HepG2 (cell line): ENCODE results near the gene SPATA12. TPM values are rescaled to one million over a fixed set of nuclear protein-coding genes. Genes with fewer than 3 reads are reported as not detected.

Experiments
- ATAC-seq: fragments of 200-7000 bp; cut with Tn5 transposase; 3 replicates; pipeline ENCODE4 v1.9.1; 2020; ENCODE audit warnings: mild to moderate bottlenecking, moderate library complexity
- BruUV-seq: library from RNA; stranded (reverse); fragments of 400-500 nt; replicated peaks from 2 replicates; lab custom pipeline; 2021; lab: Mats Ljungman, UMichigan
- CTCF ChIA-PET: fragments of 300-600 bp; formaldehyde crosslinking; extraction: SDS; loops from one replicate; lab custom pipeline; 2021; ENCODE audit warnings: low total read pairs, inconsistent platforms, low intra/inter-chr PET ratio; lab: Yijun Ruan, JAX
- POLR2A ChIA-PET: fragments of 350-600 bp; sonication (Branson Sonifier 250); formaldehyde crosslinking; loops from one replicate; lab custom pipeline; 2020; ENCODE audit warnings: antibody characterized with exemption, inconsistent platforms; lab: Yijun Ruan, JAX
- DNase-seq: peaks from one replicate; pipeline ENCODE4 v3.0.0-alpha.2; 2015; ENCODE audit warnings: low spot score
- FAIRE-seq: peaks from 3 replicates; lab custom pipeline; 2011; peaks lifted over from hg19 to GRCh38; lab: Jason Lieb, UNC
- H2AFZ ChIP-seq: one replicate; pipeline ENCODE4 v1.6.1; 2011; ENCODE audit warnings: low read length, inconsistent platforms
- H3K27ac ChIP-seq: fragments of 300-600 bp; 3 replicates; pipeline ENCODE4 v1.8.0; 2011; ENCODE audit warnings: mixed run types, mild to moderate bottlenecking, mixed read lengths, low read length, inconsistent platforms; ENCODE audit not compliant: insufficient read depth; ENCODE audit errors: extremely low read length
- H3K27me3 ChIP-seq, 2 experiments: fragments of 200-600 bp in 1 of 2; 2 replicates in 1 of 2; 3 replicates in 1 of 2; pipeline versions ENCODE4 v1.6.0 to v1.8.0; 2011; ENCODE audit warnings: low read length in 2 of 2, mild to moderate bottlenecking in 2 of 2, moderate library complexity in 2 of 2, inconsistent platforms in 1 of 2; ENCODE audit not compliant: insufficient read depth in 2 of 2, control insufficient read depth in 1 of 2
- H3K36me3 ChIP-seq, 2 experiments: fragments of 200-600 bp in 1 of 2; replicated peaks in 1 of 2; 2 replicates in 1 of 2; 3 replicates in 1 of 2; pipeline versions ENCODE4 v1.5.1 to v1.8.0; 2011; ENCODE audit warnings: low read length in 2 of 2, inconsistent platforms in 1 of 2; ENCODE audit not compliant: insufficient read depth in 2 of 2, control insufficient read depth in 1 of 2
- H3K4me1 ChIP-seq: 2 replicates; pipeline ENCODE4 v1.5.1; 2012; ENCODE audit warnings: low read length, inconsistent platforms; ENCODE audit not compliant: insufficient read depth
- H3K4me2 ChIP-seq: 2 replicates; pipeline ENCODE4 v1.6.0; 2011; ENCODE audit warnings: low read depth, low read length, inconsistent platforms
- H3K4me3 ChIP-seq, 3 experiments: fragments of 200-600 bp in 1 of 3; sonication (generic), shearing (Covaris generic) in 1 of 3; replicated peaks in 1 of 3; 2 replicates each; pipeline ENCODE4 v1.5.1; 2011 to 2016; ENCODE audit warnings: low read length in 3 of 3, inconsistent platforms in 2 of 3, low read depth in 2 of 3, mild to moderate bottlenecking in 2 of 3, control low read depth in 1 of 3, mixed read lengths in 1 of 3; ENCODE audit not compliant: insufficient read depth in 1 of 3
- H3K79me2 ChIP-seq: one replicate; pipeline ENCODE4 v1.6.1; 2011; ENCODE audit warnings: low read length, inconsistent platforms; ENCODE audit not compliant: insufficient read depth
- H3K9ac ChIP-seq: 2 replicates; pipeline ENCODE4 v1.6.0; 2011; ENCODE audit warnings: mild to moderate bottlenecking, low read depth, low read length, inconsistent platforms; ENCODE audit not compliant: insufficient read depth
- H3K9me3 ChIP-seq: 2 replicates; pipeline ENCODE4 v1.5.1; 2012; ENCODE audit warnings: mild to moderate bottlenecking, low read length
- H4K20me1 ChIP-seq: 2 replicates; pipeline ENCODE4 v1.6.0; 2011; ENCODE audit warnings: inconsistent platforms, mild to moderate bottlenecking, low read length, moderate library complexity; ENCODE audit not compliant: insufficient read depth
- ARNT ChIP-seq: fragments of 450-650 bp; IDR thresholded peaks from 2 replicates; pipeline ENCODE4 v1.6.1; 2017
- ATF6 ChIP-seq: sonication (generic); formaldehyde crosslinking; conservative IDR thresholded peaks from 2 replicates; pipeline ENCODE4 v1.4.0; 2020; ENCODE audit warnings: missing genetic modification reagents
- BORCS8-MEF2B ChIP-seq: sonication (generic); formaldehyde crosslinking; IDR thresholded peaks from 2 replicates; pipeline ENCODE4 v1.8.0; 2022; ENCODE audit warnings: mild to moderate bottlenecking, missing genetic modification reagents
- EED ChIP-seq: sonication (generic); formaldehyde crosslinking; IDR thresholded peaks from 2 replicates; pipeline ENCODE4 v1.5.0; 2020; ENCODE audit warnings: mild to moderate bottlenecking, missing genetic modification reagents
- FOXC1 ChIP-seq: sonication (generic); formaldehyde crosslinking; IDR thresholded peaks from 2 replicates; pipeline ENCODE4 v1.8.0; 2022; ENCODE audit warnings: mild to moderate bottlenecking, missing genetic modification reagents, borderline replicate concordance
- FOXO1 ChIP-seq: sonication (generic); formaldehyde crosslinking; IDR thresholded peaks from 2 replicates; pipeline ENCODE4 v1.4.0; 2020; ENCODE audit warnings: missing genetic modification reagents
- NCOA5 ChIP-seq: sonication (generic); formaldehyde crosslinking; IDR thresholded peaks from 2 replicates; pipeline ENCODE4 v1.4.0; 2020; ENCODE audit warnings: missing genetic modification reagents
- ONECUT2 ChIP-seq: sonication (generic); formaldehyde crosslinking; IDR thresholded peaks from 2 replicates; pipeline ENCODE4 v1.4.0; 2020; ENCODE audit warnings: missing genetic modification reagents
- ZNF432 ChIP-seq: sonication (generic); formaldehyde crosslinking; IDR thresholded peaks from 2 replicates; pipeline ENCODE4 v1.5.0; 2020; ENCODE audit warnings: missing genetic modification reagents, mild to moderate bottlenecking, borderline replicate concordance
- ZNF879 ChIP-seq: sonication (generic); formaldehyde crosslinking; IDR thresholded peaks from 2 replicates; pipeline ENCODE4 v1.8.1; 2023; ENCODE audit warnings: missing genetic modification reagents
- WGBS: methylation state at CpG from one replicate; pipeline ENCODE4 v1.1.6; 2017; ENCODE audit warnings: low lambda C conversion rate; 5-methylcytosine and 5-hydroxymethylcytosine counted together
- in situ Hi-C: cut with HindIII; loops from 2 replicates; pipeline ENCODE4 v1.10.0; 2017; ENCODE audit warnings: low pct_unique_long_range_greater_than_20kb; ENCODE audit not compliant: extremely low pct_ligation_motif_present
- intact Hi-C: fragments of 100-400 bp; cut with micrococcal nuclease; formaldehyde crosslinking; loops from one replicate; pipeline ENCODE4 v1.10.0; 2022; ENCODE audit not compliant: unreplicated experiment
- polyA plus RNA-seq, 8 experiments: library from polyadenylated mRNA; depleted of rRNA in 3 of 8; stranded (reverse) in 7 of 8; unstranded in 1 of 8; fragments of >200 nt; fragmentation: Illumina TruSeq in 4 of 8; extraction: Trizol in 4 of 8; gene quantifications; 2 replicates each; pipeline versions ENCODE4 v1.2.1 to v1.2.3, GENCODE V29; 2011 to 2016; ENCODE audit warnings: low read depth in 4 of 8, missing spikeins in 1 of 8, mixed read lengths in 1 of 8; ENCODE audit not compliant: insufficient read depth in 1 of 8
- total RNA-seq, 5 experiments: library from RNA; depleted of rRNA; stranded (reverse); fragments of >200 nt; fragmentation: Illumina TruSeq; extraction: Trizol; gene quantifications; 2 replicates each; pipeline ENCODE4 v1.2.3, GENCODE V29; 2016; ENCODE audit warnings: low read depth in 1 of 5

SPATA12 gene
- total and polyA plus RNA-seq, 2 of the 13 experiments (the other 11 are each of a cell fraction or from before 2014, with no cell fraction given) = 0.09 to 0.25 TPM

DNA sequence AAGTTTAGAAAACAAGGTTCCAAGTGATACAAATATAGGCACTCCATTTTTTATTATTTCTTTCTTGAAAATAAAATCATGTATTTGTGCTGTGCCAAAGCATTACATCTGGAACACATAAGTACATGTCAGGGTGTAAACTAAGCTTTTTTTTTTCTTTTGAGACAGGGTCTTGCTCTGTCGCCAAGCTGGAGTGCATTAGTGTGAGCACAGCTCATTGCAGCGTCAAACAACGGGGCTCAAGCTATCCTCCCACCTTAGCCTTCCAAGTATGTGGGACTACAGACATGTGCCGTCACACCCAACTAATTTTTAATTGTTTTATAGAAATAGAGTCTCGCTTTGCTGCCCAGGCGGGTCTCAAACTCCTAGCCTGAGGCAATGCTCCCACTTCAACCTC lies 9.0 kb downstream of the SPATA12 start:
- Histone ChIP-seq H3K27ac (no peak overlapping the region), H3K36me3 (no peaks in the 10 kb centered on the region), H3K9me3 (no peaks in the 10 kb centered on the region), H3K27me3 (no peaks in the 10 kb centered on the region), H3K4me1 (peaks cover 15% of the 10 kb centered on the region), H4K20me1 (no peaks in the 10 kb centered on the region), H3K9ac (no peak overlapping the region), H3K79me2 (peaks cover 2% of the 10 kb centered on the region), H3K4me2 (no peak overlapping the region), H3K4me3 (no peak overlapping the region), H2AFZ (no peak overlapping the region)
- ChIA-PET CTCF (no interaction called here), POLR2A (no interaction called here)
- FAIRE-seq (no peak), DNase-seq (no peak), ATAC-seq (no peak)
- no TSS peak for BruUV-seq
- no peak for TF ChIP-seq ZNF432 (CRISPR knock-in tag)
- TF ChIP-seq ARNT = no peak
- no peak for TF ChIP-seq FOXC1
- TF ChIP-seq FOXO1 (CRISPR knock-in tag) = no peak
- no peak for TF ChIP-seq ONECUT2 (CRISPR knock-in tag)
- TF ChIP-seq EED (CRISPR knock-in tag) = no peak
- no peak for TF ChIP-seq ZNF879 (CRISPR knock-in tag)
- TF ChIP-seq BORCS8-MEF2B (CRISPR knock-in tag) = no peak
- no peak for TF ChIP-seq NCOA5 (CRISPR knock-in tag)
- TF ChIP-seq ATF6 = no peak
- in situ Hi-C loops = no loop called here
- intact Hi-C loops = no loop called here
- 77% methylated on average over 5 of the region's 6 CpGs for WGBS
